HG03095 (cell line): ENCODE data around the gene FBLN2.

Experiments
- ATAC-seq: cut with Tn5 transposase; IDR thresholded peaks from one replicate; pipeline ENCODE4 v1.9.1; 2021; ENCODE audit warnings: moderate library complexity; ENCODE audit not compliant: unreplicated experiment

FBLN2 gene

DNA sequence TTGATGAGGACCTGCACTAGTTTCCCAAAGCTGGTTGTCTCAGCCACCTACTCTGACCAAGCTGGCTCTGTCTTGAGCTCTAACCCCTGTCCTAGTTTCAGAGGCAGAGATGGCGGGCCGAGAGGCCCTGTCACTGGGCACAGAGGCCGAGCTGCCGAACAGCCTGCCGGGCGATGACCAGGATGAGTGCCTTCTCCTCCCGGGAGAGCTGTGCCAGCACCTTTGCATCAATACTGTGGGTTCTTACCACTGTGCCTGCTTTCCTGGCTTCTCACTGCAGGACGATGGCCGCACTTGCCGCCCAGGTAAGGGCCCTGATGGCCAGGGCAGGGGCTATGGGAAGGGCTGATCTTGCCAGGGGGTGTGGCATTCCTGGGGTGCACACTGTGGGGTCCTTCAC is 69.1 kb downstream of the FBLN2 start:
- ATAC-seq, result no peak

DNA sequence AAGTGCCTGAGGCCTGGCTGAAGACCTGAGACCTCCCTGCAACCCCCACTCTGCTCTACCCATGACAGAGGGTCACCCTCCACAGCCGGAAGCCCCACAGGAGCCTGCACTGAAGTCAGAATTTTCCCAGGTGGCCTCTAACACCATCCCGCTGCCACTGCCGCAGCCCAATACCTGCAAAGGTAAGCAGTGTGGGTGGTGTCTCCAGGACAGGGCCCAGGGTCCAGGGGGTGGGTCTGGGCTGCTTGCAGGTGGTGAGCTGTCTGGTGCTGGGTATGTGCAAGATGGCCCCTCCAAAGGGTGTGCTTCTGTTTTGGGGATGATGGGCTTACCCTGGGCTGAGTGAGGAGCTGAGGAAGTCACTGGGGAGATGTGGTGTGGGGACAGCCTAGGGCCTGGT is 69.9 kb downstream of the FBLN2 start:
- no peak for ATAC-seq

- ATAC-seq, result no peak
Measured at GRCh38 chr3:13619661-13620230, 70.8 kb downstream of the FBLN2 start.

DNA sequence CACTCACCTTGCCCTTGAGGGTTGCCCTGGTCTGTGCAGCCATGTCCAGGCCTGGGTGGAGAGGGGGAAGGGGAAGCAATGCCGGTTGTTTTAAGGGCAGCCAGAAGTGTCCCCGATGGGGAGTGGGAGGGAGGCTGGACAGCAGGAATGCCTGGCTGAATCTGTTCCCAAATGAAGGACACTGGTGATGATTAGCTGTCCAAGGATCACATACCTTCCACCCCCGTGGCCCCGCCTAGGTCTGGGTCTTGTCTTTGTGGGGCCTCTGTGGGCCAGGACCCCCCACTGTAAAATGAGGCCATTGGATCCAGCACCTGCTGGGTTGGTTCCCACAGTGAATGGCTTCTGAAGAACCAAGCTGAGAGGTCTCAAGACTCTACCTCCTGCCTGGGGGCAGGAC is 71.4 kb downstream of the FBLN2 start:
- no peak for ATAC-seq

DNA sequence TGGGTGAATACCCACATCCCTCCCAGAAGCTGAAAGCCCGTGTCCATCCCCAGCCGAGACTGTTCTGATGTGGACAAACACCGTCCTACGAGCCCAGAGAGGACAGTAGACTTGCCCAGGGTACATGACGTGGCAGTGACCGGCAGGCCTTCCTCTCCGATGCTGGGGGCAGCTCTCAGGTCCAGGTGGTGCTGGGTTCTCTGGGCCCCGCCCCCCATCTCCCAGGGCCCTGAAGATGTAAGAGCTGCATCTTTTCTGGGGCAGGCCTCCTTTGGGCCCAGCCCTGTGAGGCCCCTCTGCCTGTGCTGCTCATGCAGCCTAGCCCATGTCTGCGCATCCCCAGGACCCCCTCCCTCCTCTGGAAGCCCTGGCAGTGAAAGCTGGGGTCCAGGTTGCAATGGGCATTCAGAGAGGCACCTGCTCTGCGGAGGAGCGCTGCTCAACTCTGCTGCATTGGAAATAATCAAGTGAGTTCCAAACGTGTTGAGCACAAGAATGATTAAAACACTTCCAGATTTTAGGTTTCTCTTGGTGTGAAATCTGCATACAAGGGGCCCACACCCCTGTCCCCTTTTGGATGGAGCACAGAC is 71.9 kb downstream of the FBLN2 start:
- ATAC-seq, result no peak

- no peak for ATAC-seq
Measured at GRCh38 chr3:13621381-13622221, 72.7 kb downstream of the FBLN2 start.

DNA sequence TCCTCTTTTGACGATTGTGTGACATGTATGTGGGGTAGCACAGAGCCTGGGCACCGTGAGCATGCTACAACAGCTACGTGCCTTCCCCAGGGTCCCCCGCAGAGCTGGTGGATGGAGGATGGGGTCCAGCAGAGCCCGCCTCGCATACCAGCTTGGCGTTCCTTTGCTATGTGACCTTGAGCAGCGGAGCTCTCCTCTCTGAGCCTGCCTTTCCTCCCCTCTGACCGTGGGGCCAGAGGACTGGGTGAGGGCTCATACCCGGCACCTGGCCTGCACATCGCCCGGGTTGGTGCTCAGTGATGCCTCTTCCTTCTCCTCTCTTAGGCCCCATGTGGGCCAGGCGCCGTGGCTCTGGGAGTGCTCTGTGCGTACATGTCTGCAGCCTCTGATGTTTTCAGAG is 73.4 kb downstream of the FBLN2 start:
- no peak for ATAC-seq

DNA sequence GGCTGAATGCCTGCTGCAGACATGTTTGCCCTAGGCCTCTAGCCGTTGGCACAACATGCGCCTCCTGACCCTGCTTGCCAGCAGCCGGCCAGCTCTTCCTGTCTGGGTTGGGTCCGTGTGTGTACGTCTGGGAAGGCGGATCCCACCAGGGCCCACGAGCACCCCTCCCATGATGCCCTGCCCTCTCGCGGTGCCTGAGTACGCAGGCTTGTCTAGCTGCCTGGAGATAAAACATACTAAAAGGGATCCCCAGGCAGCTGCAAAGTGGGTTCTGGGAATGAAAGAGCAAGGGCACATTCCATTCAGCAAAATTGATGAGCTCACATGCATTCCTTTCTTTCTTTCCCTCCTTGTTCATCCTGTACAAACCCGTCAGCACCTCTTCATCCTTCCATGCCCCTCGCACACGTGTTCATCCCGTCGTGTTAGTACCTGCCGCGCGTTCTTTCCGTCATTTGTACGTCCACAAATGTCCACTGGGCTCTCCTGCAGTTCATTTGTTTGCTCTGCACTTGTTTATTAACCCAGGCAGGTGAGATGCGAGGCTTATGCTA is 74.3 kb downstream of the FBLN2 start:
- no peak for ATAC-seq

DNA sequence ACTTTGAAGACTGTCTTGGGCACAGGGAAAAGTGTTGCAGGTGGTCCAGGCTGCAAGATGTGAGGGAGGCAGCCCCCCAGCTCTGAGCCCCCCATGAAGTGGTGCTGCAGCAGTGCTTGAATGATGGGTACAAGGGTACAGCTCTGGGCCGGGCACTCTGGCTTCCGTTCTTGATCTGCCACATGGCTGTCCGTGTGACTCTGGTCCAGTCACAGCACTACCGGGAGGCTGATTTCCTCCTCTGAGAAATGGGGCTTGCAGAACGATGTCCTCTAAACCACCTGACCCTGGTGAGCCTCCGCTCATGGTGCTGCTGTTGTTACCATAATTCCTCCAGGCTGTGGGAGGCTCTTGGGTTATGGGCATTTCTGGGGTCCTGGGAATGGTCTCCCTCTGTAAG is 75.1 kb downstream of the FBLN2 start:
- ATAC-seq, result no peak

DNA sequence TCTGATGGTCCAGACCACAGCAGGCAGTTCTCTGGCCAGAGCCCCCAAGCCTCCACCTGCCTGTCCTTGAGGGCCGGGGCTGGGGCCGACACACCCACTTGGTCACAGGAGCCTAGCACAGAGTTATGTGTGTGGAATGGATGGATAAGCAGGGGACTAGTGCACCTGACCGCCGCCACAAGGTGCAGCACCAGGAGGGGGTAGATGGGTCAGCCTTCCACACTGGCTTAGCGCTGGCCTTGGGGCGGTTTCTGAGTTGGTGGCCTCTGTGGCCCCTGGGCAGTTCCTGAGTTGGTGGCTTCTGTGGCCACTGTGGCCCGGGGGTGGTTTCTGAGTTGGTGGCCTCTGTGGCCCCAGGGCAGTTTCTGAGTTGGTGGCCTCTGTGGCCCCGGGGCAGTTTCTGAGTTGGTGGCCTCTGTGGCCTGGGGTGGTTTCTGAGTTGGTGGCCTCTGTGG is 75.8 kb downstream of the FBLN2 start:
- no peak for ATAC-seq

DNA sequence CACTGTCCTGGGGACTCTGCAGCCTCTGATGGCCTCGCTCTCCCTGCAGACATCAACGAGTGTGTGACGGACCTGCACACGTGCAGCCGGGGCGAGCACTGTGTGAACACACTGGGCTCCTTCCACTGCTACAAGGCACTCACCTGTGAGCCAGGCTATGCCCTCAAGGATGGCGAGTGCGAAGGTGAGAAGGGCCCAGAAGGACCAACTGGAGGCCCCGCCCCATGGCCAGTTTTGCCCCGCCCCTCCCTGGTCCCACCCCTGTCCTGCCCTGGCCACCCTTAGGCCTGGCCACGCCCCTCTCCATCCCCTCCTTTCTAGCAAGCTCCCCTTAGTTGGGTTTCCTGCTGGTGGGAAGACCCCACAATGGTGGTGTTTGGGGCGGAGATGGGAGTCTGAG is 77.5 kb downstream of the FBLN2 start:
- no peak for ATAC-seq

DNA sequence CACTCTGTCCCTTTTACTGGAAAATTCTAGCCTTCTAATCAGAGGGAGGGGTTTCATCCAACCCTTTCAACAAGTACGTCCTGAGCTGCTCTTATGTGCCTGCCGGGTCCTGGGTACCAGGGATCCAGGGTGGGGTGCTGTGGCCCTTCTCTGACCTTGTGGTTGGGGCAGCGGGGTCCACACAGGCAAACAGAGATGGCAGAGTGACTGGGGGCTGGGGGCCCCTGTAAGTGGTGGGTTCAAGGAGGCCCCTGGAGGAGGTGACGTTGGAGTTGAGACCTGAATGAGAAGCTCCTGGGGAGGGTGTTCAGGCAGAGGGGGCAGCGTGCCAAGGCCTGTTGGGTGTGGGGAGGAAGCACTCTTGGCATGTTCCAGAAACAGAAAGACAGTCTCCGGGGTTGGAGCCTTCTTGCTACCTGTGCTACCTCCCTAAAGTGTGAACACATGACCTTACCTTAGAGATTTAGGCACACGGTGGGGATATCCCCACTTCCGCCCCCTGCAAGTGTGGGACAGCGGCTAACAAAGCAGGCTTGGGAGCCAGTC is 78.1 kb downstream of the FBLN2 start:
- ATAC-seq, result no peak

DNA sequence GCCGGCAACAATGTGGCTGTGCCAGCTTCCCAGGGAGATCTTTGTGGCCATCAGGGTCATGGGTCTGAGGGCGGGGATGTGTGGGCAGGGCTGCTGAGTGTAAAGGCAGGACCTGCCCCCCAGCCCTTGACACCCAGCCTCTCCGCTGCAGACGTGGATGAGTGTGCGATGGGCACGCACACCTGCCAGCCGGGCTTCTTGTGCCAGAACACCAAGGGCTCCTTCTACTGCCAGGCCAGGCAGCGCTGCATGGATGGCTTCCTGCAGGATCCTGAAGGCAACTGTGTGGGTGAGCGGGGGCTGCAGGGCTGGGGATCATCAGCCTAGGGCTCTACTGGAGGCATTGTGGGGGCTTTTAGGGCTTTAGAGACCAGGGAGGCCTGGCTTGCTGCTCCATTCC is 78.8 kb downstream of the FBLN2 start:
- no peak for ATAC-seq

DNA sequence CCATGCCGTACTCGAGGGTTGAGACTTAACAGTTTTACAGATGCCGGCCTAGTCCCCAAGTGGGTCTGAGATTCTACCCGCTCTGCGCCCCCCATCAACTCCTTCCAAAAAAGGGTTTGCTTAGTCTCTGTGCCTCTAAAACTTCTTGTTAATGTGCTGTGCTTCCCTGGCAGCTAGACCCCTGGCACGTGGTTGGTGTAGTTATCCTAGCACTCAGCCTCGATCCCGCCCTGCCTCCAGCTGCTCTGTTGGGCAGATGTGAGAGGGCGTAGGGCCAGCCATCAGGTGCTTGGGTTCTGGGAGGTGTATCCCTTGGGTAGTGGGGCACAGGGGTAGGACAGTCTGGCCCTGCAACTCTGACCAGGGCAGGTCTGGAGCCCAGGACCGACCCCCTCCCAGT is 79.5 kb downstream of the FBLN2 start:
- no peak for ATAC-seq

DNA sequence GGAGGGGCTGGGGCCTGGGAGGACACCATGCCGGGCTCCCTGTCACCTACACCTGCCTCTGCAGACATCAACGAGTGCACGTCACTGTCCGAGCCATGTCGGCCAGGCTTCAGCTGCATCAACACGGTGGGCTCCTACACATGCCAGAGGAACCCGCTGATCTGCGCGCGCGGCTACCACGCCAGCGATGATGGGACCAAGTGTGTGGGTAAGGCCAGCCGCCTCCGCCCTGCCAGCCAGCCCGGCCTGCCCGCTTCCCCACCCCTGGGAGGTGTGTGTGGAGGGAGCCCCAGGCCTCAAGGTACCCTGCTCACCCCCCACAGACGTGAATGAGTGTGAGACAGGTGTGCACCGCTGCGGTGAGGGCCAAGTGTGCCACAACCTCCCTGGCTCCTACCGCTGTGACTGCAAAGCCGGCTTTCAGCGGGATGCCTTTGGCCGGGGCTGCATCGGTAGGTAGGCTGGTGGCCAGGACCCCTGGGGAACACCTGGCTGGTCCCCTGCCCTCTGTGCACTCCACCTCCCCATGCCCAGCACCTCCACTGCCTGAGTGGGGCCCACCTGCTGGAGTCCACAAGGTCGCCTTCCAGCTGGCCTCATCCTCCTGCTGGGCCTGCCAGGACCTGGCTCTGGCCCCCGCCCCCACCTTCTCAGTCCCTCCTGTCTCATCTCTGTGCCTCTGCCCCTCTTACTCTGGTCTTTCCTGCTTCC is 80.1 kb downstream of the FBLN2 start:
- ATAC-seq, result no peak

GRCh38 chr3:13629644-13630043 is 80.7 kb downstream of the FBLN2 start:
- ATAC-seq, result no peak

DNA sequence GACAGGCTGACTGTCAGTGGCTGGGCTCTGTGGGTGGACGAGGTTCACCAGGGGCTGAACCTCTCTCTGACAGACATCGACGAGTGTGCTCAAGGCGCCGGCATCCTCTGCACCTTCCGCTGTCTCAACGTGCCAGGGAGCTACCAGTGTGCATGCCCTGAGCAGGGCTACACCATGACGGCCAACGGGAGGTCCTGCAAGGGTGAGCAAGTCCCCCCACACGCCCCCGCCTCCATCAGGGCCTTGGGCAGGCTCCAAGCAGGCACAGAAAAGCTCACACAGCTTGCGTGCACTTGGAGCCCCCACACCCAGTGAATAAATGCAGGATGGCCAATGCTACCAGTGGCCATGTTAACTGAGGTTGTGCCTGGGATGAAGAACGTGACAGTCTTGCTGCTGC is 82.3 kb downstream of the FBLN2 start:
- ATAC-seq, result no peak

- ATAC-seq, result no peak
Measured at GRCh38 chr3:13633176-13633575, 84.3 kb downstream of the FBLN2 start.

DNA sequence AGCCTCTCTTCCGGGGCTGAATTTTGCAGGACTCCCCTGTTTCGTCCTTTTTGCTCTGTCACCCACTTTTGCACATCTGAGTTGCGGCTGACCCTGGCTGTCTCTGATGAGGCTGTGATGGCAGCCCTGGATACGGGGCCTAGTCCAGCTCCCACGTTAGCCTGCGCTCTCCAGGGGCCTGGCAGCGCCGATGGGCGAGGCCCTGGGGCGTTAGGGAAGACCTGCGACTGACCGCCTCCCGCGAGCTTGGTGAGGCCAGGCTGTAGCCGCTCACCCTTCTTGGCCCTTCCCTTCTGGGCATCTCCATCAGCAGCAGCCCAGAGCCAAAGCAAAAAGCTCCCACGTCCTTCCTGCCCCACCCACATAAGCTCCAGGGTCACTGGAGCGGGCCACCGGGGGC is 85.2 kb downstream of the FBLN2 start:
- ATAC-seq, result no peak

DNA sequence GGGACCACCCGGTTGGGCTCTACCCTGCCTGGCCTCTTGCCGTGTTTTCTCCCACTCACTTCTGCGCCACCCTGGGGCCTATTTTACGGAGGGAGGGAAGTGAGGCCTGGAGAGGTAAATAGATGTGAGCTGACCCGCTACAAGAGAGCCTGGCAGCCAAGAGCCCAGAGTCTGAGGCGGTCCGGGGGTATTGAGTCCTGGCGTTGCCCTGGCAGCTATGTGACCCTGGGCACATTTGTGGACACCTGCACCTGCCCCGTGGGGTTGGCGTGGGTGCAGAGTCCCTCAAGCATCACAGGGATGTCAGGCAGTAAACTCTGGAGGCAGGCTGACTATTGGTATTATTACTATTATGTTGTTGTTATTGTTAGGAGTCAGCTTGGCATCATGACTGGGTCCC is 85.7 kb downstream of the FBLN2 start:
- no peak for ATAC-seq

DNA sequence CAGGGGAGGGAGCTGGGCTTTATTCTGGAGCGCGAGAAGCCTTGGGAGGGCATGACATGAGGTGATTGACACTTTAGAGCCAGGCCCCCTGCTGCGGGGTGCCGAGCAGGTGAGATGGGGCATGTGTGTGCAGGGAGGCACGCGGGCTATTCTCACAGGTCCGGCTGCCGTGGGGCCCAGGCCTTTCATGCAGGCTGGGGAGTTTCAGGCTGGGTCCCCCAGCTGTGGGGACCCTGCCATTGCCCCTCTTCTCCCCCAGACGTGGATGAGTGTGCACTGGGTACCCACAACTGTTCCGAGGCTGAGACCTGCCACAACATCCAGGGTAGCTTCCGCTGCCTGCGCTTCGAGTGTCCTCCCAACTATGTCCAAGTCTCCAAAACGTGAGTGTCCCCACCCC is 87.3 kb downstream of the FBLN2 start:
- ATAC-seq, result no peak
